DMS153 treated with DMSO at 0.1 percent for 48 hours (cell line): ENCODE measurements around the gene MLLT1.

ENCODE experiments used
- DNase-seq: peaks from one replicate; lab custom pipeline; 2025; ENCODE audit not compliant: unreplicated experiment; lab: John Stamatoyannopoulos, UW

Gene MLLT1

GRCh38 chr19:6212403-6213265, 67.1 kb downstream of the MLLT1 start:
- no peak for DNase-seq

- DNase-seq, result no peak
Measured at GRCh38 chr19:6211632-6212402, 68.0 kb downstream of the MLLT1 start.

- no peak for DNase-seq
Measured at GRCh38 chr19:6210721-6211600, 68.8 kb downstream of the MLLT1 start.

GRCh38 chr19:6210091-6210490, 69.7 kb downstream of the MLLT1 start:
- DNase-seq, result no peak

GRCh38 chr19:6209680-6210079, 70.1 kb downstream of the MLLT1 start:
- DNase-seq, result no peak

- DNase-seq, result no peak
Measured at GRCh38 chr19:6209233-6209632, 70.5 kb downstream of the MLLT1 start.

- no peak for DNase-seq
Measured at GRCh38 chr19:6204866-6205723, 74.7 kb downstream of the MLLT1 start.

- DNase-seq, result no peak
Measured at GRCh38 chr19:6204212-6204611, 75.6 kb downstream of the MLLT1 start.

- peak; percentile 99 for DNase-seq
Measured at GRCh38 chr19:6199240-6199994, 80.4 kb downstream of the MLLT1 start.

GRCh38 chr19:6198896-6199239, 80.9 kb downstream of the MLLT1 start:
- DNase-seq, result no peak

GRCh38 chr19:6196361-6196760, 83.4 kb downstream of the MLLT1 start:
- no peak for DNase-seq

GRCh38 chr19:6188811-6189210, 91.0 kb downstream of the MLLT1 start:
- DNase-seq, result no peak

- no peak for DNase-seq
Measured at GRCh38 chr19:6187374-6187773, 92.4 kb downstream of the MLLT1 start.

GRCh38 chr19:6185835-6186834, 93.6 kb downstream of the MLLT1 start:
- DNase-seq, result no peak

- no peak for DNase-seq
Measured at GRCh38 chr19:6185093-6185834, 94.5 kb downstream of the MLLT1 start.

GRCh38 chr19:6181119-6181518, 98.7 kb downstream of the MLLT1 start:
- DNase-seq, result no peak

GRCh38 chr19:6173190-6173589, 106.6 kb downstream of the MLLT1 start:
- DNase-seq, result no peak
